NCI-H524 (cell line): ENCODE data around the gene GATD1.
"Not testable (repeated sequence)": the region's sequence is repeated elsewhere in the genome, so short reads cannot be mapped to it uniquely, and the experiment has no call there.

Source experiments
- DNase-seq, 2 experiments: peaks; one replicate each; lab custom pipeline; 2025; lab: John Stamatoyannopoulos, UW

GATD1 gene

DNA sequence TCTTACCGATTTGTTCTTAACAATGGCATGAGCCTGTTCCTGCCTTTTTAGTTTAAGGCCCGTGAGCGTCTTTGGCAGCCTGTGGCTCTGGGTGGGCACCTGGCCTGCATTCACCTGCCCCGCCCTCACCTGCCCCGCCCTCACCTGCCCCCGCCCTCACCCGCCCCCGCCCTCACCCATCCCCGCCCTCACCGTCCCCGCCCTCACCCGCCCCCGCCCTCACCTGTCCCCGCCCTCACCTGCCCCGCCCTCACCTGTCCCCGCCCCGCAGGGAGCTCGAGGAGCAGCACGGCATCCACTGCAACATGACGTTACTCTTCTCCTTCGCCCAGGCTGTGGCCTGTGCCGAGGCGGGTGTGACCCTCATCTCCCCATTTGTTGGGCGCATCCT lies 14.2 kb downstream of the GATD1 start:
- DNase-seq: no peak

DNA sequence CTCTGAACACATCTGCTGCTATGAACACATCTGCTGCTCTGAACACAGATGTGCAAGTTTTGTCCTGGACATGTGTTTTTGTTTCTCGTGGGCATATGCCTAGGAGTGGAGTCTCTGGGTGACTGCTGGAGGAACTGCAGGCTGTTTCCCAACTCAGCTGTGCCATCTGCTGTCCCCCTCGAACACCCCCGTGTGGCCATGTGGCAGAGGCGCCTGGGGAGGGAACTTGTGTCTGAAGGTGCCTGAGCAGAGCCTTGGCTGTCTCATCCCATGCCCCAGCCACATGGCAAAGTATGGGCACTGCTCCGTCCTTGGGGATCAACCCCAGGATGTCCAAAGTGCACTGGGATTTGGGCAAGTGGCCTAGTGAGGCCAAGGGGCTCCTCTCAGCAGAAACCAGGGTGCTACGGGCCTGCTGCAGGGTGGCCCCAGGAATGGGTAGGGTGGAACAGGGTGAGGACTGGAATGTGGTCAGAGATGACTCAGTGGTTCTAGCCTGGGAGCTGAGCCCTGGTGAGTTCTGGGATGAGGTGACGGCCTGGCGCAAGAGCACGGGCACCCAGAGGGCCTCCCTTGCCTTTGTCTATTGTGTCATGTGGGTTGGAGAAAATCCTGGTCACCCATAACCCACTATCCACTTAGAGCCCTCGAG lies 14.7 kb downstream of the GATD1 start:
- DNase-seq: peak; percentile 76 to 93

DNA sequence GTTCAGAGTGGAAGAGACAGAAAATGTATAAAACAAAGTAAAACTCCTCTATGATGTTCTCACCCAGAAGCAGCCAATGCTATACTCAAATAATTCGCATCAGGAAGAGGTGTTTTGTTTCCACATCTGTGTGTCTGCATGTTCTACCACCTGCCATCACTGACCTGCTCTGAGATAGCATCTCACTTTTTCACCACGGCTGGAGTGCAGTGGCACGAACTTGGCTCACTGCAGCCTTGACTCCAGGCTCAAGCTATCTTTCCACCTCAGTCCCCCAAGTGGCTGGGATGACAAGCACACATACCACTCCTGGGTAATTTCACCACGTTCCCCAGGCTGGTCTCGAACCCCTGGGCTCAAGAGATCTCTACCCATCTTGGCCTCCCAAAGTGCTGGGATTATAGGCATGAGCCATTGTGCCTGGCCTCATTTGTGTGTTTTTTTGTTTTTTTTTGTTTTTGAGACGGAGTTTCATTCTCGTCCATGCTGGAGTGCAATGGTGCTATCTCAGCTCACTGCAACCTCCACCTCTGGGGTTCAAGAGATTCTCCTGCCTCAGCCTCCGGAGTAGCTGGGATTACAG lies 15.7 kb downstream of the GATD1 start:
- no peak for DNase-seq

DNA sequence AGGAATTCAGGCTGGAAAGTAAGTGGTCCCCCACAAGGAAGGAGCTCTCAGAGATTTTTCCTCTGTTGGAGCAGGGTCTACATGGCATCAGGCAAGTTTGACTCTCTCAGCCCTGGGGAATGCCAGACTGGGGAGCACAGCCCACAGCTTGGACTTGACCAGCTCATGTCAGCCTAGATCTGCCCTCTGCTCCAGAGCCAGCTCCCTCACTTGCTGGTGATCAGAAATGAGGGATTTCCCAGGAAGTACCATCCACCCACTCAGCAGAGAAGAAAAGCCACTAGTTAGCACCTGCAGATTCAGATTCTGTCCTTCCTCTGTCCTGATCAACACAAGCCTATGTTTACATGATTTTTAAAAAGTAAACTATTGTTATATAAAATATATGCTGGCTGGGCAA lies 17.1 kb downstream of the GATD1 start:
- no peak for DNase-seq

DNA sequence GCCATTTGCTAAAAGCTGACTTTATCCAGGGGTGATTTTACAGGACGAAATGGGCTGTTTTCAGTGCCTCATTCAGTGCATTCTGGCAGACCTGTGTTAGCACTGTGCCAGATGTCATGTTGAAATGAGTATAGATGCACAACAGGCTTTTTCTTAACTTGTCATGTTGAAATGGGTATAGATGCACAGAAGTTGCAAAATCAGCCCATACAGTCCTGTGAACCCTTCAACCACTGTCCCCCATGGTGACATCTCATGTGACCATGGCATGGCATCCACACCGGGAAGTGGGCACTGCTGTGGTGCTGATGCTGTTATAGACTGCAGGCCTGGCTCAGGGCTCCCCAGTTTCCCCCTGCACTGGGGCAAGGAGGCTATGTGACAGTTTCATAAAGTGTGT lies 27.6 kb downstream of the GATD1 start:
- DNase-seq: no peak

DNA sequence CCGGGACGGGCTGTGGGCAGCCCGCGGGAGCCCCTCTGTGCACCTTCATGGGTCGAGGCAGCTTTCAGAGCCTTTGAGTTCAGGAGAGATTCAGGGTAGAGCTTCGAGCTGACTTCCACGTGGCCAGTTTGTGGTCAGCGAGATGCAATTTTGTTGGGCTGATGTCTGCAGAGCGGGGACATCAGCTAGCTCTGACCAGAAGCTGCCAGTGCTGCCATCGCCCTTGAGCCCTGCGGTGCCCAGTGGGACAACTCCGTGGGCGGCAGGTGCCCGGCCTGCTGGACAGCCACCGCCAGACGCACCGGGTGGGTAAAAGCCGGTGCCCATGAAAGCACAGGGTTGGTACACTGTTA lies 29.3 kb downstream of the GATD1 start:
- DNase-seq: no peak

DNA sequence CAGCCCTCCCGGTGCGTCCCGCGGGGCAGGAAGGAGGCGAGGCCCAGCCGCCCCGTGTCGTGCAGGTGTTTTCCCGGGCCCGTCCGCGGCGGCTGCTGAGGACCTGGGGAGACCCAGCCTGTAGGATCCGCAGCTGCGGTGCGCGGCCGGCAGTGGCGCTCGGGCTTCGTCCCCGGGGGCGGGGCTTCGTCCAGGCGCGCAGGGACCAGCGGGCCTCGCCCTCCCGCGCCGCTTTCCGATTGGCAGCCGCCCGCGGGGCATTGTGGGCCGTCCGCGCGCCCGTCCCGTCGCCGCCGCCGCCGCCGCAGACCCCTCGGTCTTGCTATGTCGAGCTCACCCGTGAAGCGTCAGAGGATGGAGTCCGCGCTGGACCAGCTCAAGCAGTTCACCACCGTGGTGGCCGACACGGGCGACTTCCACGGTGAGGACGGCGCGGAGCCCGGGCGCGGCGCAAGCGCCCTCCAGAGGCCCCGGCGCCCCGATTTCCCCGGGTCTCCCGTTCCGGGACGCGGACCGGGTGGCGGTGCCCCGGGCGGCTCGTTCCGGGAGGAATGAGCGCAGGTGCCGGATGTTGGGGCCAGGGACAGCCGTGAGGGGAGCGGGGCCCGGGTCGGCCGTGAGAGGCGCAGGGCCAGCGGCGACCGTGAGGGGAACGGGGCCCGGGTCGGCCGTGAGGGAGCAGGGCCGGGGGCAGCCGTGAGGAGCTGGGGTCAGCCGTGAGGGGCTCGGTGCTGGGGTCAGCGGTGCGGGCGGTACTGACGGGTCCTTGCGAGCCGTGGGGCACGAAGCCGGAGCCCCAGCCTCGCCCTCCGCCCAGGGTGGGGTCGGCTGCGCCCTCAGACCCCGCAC lies 29.9 kb downstream of the GATD1 start, which contains the start of gene TALDO1:
TALDO1 (plus strand) TSS at position 307 of the 849 bp plus-strand sequence; CDS start at position 325, 18 bp downstream.
- peak; percentile 61 to 85 for DNase-seq

DNA sequence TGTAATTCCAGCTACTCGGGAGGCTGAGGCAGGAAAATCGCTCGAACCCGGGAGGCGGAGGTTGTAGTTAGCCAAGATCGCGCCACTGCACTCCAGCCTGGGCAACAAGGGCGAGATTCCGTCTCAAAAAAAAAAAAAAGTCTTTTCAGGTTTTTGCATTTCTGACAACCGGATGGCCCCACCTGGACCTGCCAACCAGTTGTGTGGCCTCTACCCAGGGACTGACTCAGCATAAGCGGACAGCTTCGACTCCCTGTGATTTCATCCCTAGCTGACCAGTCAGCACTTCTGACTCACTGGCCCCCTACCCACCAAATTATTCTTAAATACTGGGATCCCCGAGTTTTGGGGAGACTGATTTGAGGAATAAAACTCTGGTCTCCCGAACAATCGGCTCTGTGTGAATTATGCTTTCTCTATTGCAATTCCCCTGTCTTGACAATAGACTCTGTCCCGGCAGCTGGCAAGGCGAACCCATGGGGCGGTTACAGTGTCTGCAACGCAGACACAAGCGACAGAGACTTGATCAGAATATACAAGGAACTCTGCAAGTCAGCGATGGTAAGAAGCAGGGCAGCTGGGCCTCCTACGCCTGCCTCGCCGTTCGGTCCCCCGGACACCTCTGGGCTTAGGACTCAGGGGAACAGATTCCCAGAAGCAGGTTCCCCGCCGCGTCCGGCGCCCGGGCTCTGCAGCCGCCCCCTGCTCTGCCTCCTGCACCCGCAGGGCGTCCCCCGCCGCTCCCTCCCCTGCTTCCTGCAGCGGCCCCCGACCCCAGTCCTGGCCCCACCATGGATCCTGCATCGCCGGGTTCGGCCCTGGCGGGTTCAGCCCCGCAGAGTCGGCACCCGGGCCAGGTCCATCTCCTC lies 30.8 kb downstream of the GATD1 start:
- peak in 1 of 2 experiments; percentile 55 for DNase-seq

DNA sequence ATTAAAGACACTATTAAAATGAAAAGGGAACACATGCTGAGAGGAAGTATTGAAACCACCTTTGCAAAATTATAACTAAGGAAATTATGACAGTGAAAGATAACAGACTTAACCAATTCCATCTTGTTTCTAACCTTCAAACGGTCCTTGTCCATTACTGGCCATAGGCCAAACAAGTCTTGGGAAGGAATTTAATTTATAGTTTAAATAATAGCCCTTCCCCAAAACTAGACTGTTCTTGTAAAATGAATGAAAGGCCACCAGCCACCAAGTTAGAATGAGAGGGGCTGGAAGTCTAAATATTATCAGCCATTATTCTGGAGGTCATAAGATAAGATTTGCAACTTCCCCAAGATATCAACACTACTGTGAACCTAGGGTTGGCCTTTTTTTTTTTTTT lies 31.9 kb downstream of the GATD1 start:
- no peak for DNase-seq

DNA sequence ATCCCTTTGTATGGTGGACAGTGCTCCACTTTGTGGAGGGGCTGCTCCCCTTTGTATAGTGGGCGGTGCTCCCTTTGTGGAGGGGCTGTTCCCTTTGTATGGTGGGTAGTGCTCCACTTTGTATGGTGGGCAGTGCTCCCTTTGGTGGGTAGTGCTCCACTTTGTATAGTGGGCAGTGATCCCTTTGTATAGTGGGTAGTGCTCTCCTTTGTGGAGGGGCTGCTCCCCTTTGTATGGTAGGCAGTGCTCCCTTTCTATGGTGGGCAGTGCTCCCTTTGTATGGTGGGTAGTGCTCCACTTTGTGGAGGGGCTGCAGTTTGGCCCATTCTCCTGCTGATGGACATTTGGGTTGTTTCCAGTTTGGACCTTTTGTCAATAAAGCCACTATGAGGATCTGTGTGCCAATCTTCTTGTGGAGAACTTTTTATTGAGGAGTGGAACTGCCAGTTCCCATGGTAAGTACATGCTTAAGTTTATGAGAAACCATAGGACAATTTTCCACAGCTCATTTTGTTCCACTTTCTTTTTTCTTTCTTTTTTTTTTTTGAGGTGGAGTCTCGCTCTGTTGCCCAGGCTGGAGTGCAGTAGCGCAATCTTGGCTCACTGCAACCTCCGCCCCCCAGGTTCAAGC lies 34.6 kb downstream of the GATD1 start:
- DNase-seq: no peak

DNA sequence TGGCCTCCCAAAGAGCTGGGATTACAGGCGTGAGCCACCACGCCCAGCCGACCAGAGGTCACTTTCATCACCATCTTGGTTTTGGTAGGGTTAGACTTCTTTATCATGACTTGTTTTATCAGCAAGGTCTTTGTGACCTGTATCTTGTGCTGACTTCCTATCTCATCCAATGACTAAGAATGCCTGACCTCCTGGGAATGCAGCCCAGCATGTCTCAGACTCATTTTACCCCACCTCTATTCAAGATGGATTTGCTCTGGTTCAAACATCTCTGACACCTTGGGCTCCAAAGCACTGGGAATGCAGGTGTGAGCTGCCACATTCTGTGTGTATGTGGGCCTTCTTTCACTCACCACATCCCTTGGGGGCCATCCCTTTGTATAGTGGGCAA lies 35.1 kb downstream of the GATD1 start:
- no peak for DNase-seq

DNA sequence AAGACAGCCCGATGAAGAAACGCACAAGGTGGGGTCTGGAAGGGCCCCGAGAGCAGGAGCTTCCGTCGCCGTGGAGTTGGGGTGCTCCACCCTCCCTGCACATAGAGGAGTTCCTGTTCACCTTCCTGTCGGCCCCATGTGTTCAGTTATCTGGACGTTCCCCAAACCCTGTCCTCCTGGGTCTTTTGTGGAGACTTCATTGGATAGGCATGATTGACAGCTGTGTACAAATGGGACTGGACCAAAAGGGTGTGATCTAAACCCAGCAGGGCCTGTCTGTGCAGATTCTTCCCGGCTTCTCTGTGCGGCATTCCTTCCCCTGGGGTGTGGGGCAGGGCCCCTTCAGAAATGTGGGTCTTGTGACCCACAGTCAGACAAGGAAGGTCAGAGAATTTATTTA lies 39.4 kb downstream of the GATD1 start:
- not testable (repeated sequence) for DNase-seq

DNA sequence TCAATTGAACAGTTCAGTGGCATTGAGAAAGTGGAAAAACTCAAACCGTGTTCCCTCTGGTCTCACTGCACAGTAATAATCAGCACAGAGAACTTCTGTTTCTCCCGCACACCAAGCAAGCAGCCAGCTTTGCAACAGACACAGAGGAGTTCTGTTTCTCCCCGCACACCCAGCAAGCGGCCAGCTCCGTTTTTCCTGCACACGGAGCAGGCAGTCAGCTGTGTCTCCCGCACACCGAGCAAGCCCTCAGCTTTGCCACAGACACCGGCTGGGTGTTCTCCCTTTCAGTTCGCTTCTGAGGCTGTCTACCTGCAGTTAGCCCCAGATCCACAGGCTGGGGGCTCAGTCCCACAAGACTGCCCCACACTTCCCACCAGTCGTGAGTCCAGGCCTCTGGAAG lies 39.9 kb downstream of the GATD1 start:
- no peak for DNase-seq

DNA sequence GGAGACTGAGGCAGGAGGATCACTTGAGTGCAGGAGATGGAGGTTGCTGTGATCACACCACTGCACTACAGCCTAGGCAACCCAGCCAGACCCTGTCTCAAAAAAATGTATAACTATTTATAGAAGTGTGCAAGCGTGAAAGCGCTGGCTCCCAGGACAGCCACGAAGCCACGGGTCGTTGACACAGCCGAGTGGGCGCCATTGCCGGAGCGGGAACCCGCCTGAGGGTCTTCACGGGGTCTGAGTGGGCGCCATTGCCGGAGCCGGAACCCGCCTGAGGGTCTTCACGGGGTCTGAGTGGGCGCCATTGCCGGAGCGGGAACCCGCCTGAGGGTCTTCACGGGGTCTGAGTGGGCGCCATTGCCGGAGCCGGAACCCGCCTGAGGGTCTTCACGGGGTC lies 42.7 kb downstream of the GATD1 start:
- DNase-seq: not testable (repeated sequence)

DNA sequence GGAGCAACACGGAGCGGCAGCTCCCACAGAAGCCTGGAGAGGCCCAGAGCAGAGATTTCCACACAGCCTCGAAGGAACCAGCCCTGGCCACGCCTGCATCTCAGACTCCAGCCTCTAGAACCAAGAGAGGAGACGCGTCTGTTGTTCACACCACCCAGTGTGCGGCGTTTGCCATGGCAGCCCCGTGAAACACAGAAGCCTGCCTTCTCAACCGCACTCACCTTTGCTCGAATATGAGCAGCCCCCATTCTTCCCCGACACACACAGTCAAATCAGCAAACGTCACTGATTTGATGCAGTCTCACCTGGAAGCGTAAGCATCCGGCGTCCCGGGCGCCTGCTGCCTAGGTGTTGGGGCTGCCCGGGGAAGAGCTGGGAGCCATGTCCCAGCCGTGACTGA lies 44.2 kb downstream of the GATD1 start:
- DNase-seq: no peak

DNA sequence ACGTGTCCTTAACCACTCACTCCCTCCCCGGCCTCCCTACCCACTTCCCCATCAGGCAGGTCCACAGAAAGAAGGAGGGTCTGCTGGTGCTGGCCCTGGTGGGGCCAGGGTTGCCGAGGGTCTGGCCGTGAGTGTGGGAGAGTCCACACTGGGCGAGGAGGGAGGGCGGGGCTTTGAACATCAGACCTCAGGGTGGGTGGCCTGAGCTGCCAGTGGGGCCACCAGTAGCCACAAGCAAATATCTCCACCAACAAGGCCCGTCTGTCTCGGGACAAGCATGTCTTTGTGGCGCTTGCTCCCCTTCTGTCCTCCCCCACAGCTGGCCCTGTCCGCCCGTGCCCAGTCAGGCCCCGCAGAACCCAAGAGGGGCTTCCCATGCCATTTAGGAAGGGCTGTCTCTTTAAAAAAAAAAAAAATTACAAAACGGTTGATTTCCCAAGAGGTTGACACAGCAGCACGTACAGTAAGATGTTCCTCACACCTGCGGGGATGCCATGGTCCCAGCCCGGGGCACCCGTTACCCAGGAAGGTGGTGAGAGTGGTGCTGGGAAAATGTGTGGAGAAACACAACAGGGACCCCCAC lies 47.7 kb downstream of the GATD1 start:
- DNase-seq: no peak

DNA sequence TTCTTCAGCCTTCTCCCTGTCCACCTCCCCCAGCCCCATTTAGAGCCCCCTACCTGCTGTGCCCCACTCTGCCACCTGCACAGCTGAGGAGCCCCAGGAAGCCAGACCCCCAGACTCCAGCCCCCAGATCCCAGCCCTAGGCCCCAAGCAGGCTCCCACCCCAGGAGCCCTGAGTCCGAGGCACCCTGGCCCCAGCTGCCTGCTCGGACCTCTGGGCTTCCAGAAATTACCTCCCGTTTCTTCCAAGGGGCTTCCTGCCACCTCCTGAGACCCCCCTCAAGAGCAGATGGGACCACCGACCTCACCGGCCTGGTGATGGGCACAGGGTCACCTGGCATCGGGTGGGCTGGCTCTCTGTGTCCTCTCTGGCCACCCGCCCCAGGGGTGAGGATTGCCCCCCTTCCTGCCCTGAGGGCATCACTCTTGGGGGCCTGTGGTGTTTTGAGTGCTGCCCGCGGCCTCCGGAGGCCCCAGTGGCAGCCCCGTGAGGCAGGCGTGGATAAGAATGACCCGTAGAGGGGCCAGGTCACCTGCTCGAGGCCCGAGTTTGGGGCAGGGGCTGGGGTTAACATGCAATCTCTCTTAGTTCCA lies 48.3 kb downstream of the GATD1 start:
- DNase-seq: no peak

DNA sequence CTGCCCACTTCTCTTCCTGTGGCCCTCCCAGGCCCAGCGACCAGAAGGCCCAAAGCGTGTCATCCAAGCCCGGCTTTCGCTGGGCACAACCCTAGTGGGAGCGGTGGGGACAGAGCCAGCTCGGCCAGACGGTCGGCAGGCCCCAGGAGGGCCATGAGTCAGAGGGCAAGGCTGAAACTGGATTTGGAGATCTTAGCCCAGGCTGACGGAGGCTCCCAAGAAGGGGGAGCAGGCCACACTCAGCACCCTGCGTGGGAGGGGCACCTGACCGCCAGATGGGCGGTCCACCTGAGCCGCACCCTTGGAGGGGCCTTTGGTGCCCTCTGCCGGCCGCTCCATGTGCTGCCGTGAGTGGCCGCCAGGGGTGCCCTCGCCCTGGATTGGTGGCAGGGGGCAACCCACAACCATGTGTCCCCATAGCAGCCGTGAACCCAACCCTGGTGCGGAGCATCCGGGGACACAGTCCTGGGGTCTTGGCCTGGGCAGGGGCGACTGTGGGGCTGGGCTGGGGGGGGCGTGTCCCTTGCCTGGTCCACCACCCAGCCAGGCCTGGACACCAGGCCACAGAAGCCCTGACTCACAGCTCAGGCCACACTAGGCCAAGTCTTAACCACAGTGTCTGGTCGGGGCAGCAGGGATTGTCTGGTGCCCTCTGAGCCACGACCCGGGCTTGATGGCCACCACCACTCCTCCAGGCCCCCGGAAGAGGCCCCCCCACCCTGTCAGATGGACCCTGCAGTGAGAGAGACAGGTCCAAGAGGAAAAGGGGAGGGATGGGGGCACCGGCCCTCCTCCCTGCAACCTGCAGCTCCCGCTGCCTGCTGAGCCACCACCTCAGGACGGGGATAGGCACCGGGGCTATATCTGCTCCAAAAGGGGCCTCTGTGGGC lies 49.2 kb downstream of the GATD1 start:
- peak in 1 of 2 experiments; percentile 74 for DNase-seq

DNA sequence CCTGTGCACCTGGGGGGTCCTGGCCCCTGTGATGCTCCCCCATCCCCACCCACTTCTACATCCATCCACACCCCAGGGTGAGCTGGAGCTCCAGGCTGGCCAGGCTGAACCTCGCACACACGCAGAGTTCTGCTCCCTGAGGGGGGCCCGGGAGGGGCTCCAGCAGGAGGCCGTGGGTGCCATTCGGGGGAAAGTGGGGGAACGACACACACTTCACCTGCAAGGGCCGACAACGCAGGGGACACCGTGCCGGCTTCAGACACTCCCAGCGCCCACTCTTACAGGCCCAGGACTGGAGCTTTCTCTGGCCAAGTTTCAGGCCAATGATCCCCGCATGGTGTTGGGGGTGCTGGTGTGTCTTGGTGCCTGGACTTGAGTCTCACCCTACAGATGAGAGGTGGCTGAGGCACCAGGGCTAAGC lies 50.0 kb downstream of the GATD1 start:
- no peak for DNase-seq
